HAP-1 (cell line): ENCODE results near the gene COL5A2.
A peak's percentile ranks its signal among the peaks of the same experiment; 100 is the strongest.

ENCODE experiments used
- DNase-seq, 2 experiments: peaks; one replicate each; pipeline ENCODE4 v3.0.0-alpha.2; 2016 to 2020; ENCODE audit warnings: low spot score in 2 of 2
- H3K27me3 ChIP-seq: fragments of 250-450 bp; sonication (Bioruptor Pico); 2 replicates; pipeline ENCODE4 v1.5.1; 2020; ENCODE audit warnings: low read depth, mild to moderate bottlenecking, moderate library complexity
- H3K36me3 ChIP-seq: fragments of 250-450 bp; sonication (Bioruptor Pico); replicated peaks from 2 replicates; pipeline ENCODE4 v1.5.1; 2020; ENCODE audit warnings: mild to moderate bottlenecking
- H3K4me1 ChIP-seq: fragments of 250-450 bp; sonication (Bioruptor Pico); 2 replicates; pipeline ENCODE4 v1.5.1; 2020; ENCODE audit warnings: mild to moderate bottlenecking
- H3K4me3 ChIP-seq: fragments of 250-450 bp; sonication (Bioruptor Pico); 2 replicates; pipeline ENCODE4 v1.5.1; 2020; ENCODE audit warnings: mild to moderate bottlenecking, moderate library complexity
- H3K9me3 ChIP-seq: fragments of 250-450 bp; sonication (Bioruptor Pico); 2 replicates; pipeline ENCODE4 v1.5.1; 2020; ENCODE audit warnings: mild to moderate bottlenecking, moderate library complexity
- in situ Hi-C: fragments of 300-500 bp; cut with MboI; formaldehyde crosslinking; loops from 3 replicates; pipeline ENCODE4 v1.14.3; 2020; ENCODE audit warnings: low sequenced_read_pairs, inconsistent platforms, mixed read lengths

COL5A2 gene

DNA sequence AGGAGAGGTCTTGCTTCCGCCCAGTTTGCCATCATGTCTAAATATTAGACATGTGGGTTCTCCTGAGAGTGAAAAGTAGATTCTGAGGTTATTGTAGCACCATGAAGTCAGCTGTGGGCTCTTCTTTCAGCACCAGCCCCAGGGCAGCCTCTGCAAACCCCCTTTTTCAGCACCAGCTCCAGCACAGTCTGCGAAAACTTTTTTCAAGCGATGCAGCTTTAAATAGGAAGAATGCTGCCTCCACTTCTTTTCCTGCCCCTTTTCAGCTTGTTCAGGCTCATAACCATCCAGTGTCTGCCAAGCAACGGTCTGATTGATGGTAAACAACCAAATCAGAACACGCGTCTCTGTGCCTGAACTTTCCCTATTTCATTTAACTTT, at the start of gene COL5A2:
TSS of gene COL5A2 (minus strand) at position 192 of the 381 bp plus-strand sequence. CDS start at position 35, 157 bp downstream.
- no peaks in the 10 kb centered on the region for H3K9me3 ChIP-seq
- H3K27me3 ChIP-seq = no peaks in the 10 kb centered on the region
- H3K4me1 ChIP-seq = peaks cover 4% of the 10 kb centered on the region
- in situ Hi-C loops = no loop called here
- DNase-seq = peak in 1 of 2 experiments; percentile 22
- peak within 1 kb of the TSS; percentile 25 for H3K4me3 ChIP-seq
- no peaks in the 10 kb centered on the region for H3K36me3 ChIP-seq

DNA sequence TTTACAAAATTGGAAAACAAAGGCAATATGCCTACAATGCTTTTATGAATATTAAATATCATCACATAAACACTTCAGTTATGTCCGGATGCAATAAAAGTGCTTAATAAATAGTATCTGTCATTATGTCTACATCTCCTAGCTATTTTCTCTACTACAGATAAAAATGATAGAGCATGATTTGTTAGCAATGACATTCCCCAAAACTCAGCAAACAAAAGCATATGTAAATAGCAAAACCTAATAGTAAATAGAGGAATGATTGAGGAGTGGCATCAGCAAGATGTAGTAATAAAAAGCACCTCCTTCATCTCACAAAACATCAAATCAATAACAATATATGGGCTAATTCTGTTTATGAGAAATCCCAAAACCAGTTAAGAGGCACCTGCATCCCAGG, 46.5 kb upstream of the COL5A2 start:
- no peaks in the 10 kb centered on the region for H3K9me3 ChIP-seq
- no peak for DNase-seq
- in situ Hi-C loops = no loop called here

DNA sequence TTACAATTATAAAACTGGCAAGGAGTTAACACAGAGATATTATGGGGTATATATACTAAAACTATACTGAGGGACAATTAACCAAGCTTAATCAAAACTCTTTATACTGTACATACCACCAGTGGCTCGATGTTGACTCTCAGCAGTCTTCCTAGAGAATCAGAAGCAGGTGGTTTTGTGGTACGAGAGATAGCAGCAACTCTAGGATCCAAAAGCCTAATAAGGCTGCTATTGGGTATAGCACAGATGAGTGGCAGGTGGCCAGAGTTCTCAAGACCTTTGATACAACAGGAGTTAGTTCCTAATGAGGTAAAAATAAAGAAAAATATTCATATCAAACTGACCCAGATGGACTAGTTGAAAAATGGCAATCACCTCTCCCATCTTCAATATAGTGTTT, 45.5 kb upstream of the COL5A2 start:
- H3K4me3 ChIP-seq = no peak overlapping the region
- in situ Hi-C loops = no loop called here

More for the DNA sequence above, 46.5 kb upstream of the COL5A2 start:
- no peaks in the 10 kb centered on the region for H3K36me3 ChIP-seq
- H3K4me3 ChIP-seq = no peak overlapping the region
- no peaks in the 10 kb centered on the region for H3K4me1 ChIP-seq
- H3K27me3 ChIP-seq = no peaks in the 10 kb centered on the region

DNA sequence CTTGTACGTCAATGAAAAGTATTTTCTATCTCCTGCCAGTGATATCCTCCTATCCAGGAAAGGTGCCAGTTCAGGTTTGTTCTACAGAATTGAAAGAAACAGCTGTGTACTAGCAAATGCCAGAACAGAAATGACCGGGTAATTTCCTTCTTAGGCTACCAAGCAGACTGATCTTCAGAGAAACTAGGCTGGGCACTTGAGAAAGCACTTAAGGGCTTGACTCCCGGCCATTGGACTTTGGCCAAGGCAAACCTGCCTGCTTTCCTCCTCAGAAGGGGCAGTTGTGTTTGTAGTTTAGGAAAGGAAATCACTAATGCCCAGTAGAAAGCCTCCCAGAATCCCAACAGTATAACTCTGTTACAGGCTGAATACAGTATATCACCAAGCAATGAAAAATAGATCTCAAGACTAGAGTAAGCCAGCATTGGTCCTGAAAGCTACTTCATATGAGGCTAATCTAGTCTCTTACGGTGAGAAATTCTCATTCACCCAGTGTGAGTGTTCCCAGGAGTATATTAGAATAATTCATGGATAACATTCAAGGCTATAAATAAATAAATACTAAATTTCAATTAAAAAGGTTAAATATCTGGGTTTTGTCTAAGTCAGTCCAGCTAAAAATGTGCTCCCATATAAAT, 43.0 kb upstream of the COL5A2 start:
- no peak overlapping the region for H3K4me3 ChIP-seq
- no peaks in the 10 kb centered on the region for H3K4me1 ChIP-seq
- no peak for DNase-seq
- in situ Hi-C loops = no loop called here
- no peaks in the 10 kb centered on the region for H3K36me3 ChIP-seq
- no peaks in the 10 kb centered on the region for H3K9me3 ChIP-seq
- no peaks in the 10 kb centered on the region for H3K27me3 ChIP-seq

More for the DNA sequence above, 45.5 kb upstream of the COL5A2 start:
- H3K36me3 ChIP-seq = no peaks in the 10 kb centered on the region
- H3K27me3 ChIP-seq = no peaks in the 10 kb centered on the region
- H3K9me3 ChIP-seq = no peaks in the 10 kb centered on the region
- H3K4me1 ChIP-seq = no peaks in the 10 kb centered on the region
- no peak for DNase-seq

DNA sequence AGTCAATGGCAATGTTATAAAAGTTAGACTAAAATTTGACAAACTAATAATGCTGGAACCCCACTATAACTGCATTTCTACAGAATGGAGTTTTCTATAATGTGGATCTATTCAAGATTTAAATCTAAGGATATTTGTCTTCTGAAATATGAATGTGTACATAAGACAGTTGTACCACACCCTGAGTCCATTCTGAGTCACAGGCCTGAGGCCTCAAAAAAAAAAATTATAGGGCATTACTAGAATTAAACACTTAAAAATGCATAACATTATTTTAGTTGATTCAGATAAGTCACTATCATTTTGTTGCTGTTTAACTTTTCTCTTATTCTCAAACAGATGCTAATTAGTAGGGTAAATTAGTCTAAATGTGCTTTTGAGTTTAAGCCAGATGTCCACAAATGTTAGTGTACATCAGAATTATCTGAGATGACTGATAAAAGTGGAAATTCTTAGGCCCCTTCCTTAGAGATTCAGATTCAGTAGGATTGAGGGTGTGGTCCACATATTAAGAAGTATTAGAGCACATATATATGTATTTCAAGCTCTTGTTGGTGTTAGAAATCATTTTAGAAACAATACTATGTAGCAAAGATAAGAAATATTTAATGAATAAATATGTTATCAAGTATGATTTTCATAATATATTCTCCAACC, 42.4 kb upstream of the COL5A2 start:
- no peaks in the 10 kb centered on the region for H3K36me3 ChIP-seq
- H3K4me1 ChIP-seq = no peaks in the 10 kb centered on the region
- in situ Hi-C loops = no loop called here
- no peaks in the 10 kb centered on the region for H3K9me3 ChIP-seq
- no peak overlapping the region for H3K4me3 ChIP-seq
- no peaks in the 10 kb centered on the region for H3K27me3 ChIP-seq
- no peak for DNase-seq

DNA sequence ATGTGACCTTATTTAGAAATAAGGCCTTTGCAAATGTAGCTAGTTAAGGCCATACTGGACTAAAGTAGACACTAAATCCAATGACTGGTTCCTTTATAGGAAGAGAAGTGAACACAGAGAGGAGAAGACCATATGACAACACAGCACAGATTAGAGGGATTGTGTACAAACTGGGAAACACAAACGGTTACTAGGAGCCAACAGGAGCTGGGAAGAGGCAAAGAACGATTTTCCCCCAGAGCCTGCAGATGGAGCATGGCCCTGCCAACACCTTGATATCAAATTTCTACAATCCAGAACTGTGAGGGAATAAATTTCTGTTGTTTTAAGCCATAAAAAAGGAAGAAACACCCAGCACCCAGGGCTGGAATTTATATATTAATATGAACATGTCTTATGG, 38.7 kb upstream of the COL5A2 start:
- H3K4me3 ChIP-seq = no peak overlapping the region
- in situ Hi-C loops = no loop called here
- no peaks in the 10 kb centered on the region for H3K9me3 ChIP-seq
- H3K36me3 ChIP-seq = no peaks in the 10 kb centered on the region
- no peak for DNase-seq
- H3K27me3 ChIP-seq = no peaks in the 10 kb centered on the region
- H3K4me1 ChIP-seq = no peaks in the 10 kb centered on the region

DNA sequence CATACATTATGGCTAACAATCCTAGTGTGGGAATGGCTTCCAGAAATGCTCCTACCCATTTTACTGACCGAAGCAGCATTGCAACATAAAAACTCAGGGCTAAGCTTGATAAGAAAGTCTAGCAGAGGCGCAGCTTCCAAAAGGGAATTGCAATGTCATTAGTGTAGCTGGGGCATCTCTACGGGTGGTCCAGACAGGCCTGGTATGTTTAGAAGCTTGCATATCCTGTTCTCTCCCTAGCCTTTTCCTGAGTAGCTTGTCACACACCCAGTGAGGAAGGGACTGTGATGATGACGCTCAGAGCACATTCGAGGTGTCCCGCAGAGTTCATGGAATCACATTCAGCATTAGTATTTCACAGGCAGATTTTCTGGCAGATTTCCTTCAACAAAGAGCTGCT, 38.0 kb upstream of the COL5A2 start:
- H3K9me3 ChIP-seq = no peaks in the 10 kb centered on the region
- H3K36me3 ChIP-seq = no peaks in the 10 kb centered on the region
- in situ Hi-C loops = no loop called here
- H3K4me1 ChIP-seq = no peaks in the 10 kb centered on the region
- no peak for DNase-seq
- H3K27me3 ChIP-seq = no peaks in the 10 kb centered on the region
- H3K4me3 ChIP-seq = no peak overlapping the region

DNA sequence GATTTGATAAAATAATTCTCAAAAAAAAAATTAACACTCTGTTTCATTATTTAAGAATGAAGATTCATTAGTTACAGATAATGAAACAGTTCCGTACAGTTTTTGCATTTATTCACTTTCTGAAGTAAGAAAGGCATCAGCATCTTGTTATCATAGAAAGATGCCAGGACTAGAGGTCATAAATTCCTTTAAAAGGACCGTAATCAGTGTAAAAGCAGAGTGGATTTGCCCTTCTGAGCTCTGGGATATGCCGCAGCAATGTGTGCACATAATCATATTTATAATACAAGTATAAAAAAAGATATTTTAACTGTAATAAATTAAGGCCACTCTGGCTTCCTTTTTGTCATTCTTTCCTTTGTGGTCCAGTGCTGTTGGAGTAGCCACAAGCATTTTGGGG, 37.5 kb upstream of the COL5A2 start:
- in situ Hi-C loops = no loop called here
- no peak for DNase-seq
- Histone ChIP-seq H3K9me3 (no peaks in the 10 kb centered on the region), H3K27me3 (no peaks in the 10 kb centered on the region), H3K4me3 (no peak overlapping the region), H3K4me1 (no peaks in the 10 kb centered on the region), H3K36me3 (no peaks in the 10 kb centered on the region)

DNA sequence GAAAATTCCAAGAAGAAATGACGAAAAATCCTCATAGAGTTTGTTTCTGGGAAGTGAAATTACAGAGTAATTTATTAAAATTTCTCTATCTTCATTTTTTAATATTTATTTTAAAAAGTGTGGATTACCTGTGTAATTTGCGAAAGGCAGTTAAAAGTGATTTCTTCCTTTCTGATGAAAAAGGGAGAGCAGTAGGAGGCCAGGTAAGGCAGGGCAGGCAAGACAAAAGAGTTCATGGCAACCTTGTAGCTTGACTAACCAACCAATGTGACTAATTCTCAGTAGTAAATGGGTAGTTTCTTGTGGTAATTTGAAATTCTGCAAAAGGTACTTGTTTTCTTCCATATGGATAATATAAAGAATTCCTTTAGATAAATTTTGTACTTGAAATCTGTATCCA, 34.9 kb upstream of the COL5A2 start:
- Histone ChIP-seq H3K36me3 (no peaks in the 10 kb centered on the region), H3K4me3 (no peak overlapping the region), H3K9me3 (no peaks in the 10 kb centered on the region), H3K4me1 (peaks cover 12% of the 10 kb centered on the region), H3K27me3 (no peaks in the 10 kb centered on the region)
- no peak for DNase-seq
- in situ Hi-C loops = no loop called here

DNA sequence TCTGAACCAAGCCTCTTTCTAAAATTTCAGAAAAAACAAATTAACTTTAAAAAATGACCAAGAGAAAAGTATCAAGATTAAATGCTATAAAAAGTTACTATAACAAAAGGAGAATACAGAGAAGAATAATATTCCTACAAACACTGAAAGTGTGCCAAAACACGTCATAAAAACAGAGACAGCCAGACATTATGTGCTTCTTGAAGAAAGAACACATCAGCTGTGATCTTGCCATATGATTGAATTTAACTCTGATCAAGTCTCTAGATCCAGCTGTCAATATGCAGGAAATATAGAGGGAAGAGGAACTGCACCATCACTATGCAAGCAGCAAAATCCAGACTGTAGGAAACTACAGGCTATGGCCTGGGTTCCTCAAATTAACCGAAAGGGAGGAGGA, 33.7 kb upstream of the COL5A2 start:
- H3K4me3 ChIP-seq = no peak overlapping the region
- H3K4me1 ChIP-seq = peaks cover 22% of the 10 kb centered on the region
- no peak for DNase-seq
- no peaks in the 10 kb centered on the region for H3K27me3 ChIP-seq
- no peaks in the 10 kb centered on the region for H3K36me3 ChIP-seq
- no peaks in the 10 kb centered on the region for H3K9me3 ChIP-seq
- in situ Hi-C loops = no loop called here

DNA sequence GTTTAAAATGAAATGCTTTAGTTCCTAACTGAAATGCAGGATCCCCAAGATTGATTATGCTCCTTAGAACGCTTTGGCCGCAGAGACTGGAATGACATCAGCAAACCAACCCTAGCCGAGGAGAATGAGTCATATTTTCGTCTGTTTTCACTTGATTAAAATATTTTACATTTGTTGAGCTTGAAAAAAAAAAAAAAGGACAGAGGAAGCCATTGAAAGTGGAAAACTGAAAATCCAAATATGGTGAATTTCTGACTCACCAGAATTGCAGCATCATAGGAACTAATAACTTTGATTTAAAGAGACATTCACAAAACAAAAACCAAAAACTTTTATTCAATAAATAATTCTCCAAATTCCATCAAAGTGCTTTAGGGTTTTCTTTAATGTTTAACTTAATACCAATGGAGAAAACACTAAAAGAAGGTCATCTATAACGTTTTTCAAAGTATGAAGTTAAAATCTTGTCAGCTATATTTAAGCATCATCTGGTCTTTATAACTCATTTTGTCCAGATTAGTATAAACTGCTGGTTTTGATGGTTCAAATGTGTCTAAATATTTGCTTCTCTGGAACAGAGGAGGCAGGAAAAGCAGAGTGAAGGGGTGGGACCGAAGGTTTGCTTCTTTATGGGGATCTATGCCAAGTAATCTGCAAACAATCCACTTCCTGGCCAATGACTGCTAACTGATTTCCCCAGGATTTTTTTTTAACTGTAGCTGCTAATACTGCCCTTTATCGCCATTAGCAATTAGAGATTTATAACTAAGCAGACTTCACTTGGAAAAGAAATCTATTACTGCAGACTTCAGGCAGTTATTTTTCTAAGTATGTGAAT, 30.9 kb upstream of the COL5A2 start:
- Histone ChIP-seq H3K9me3 (no peaks in the 10 kb centered on the region), H3K4me1 (peaks cover 32% of the 10 kb centered on the region), H3K27me3 (no peaks in the 10 kb centered on the region), H3K36me3 (no peaks in the 10 kb centered on the region), H3K4me3 (no peak overlapping the region)
- in situ Hi-C loops = no loop called here
- DNase-seq = no peak

DNA sequence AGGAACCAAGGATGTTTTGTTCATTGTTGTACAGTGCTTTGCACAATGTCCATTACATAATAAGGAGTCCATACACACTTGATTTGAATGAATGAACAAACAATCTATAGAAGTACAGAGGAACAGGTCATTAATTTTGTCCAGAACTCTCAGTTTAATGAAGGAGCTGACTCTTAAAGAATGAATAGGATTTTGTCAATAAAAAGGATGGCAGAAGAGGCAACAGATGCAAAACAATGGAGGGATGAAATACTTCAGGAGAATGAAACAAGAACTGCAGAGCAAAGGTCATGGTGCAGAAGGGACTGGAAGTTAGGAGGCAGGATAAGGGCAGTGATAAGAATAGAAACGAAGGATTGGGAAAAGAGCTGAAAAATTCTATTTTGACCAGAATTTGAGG, 28.7 kb upstream of the COL5A2 start:
- in situ Hi-C loops = no loop called here
- Histone ChIP-seq H3K4me3 (no peak overlapping the region), H3K9me3 (no peaks in the 10 kb centered on the region), H3K4me1 (peaks cover 32% of the 10 kb centered on the region), H3K36me3 (no peaks in the 10 kb centered on the region), H3K27me3 (no peaks in the 10 kb centered on the region)
- peak; percentile 39 to 86 for DNase-seq

DNA sequence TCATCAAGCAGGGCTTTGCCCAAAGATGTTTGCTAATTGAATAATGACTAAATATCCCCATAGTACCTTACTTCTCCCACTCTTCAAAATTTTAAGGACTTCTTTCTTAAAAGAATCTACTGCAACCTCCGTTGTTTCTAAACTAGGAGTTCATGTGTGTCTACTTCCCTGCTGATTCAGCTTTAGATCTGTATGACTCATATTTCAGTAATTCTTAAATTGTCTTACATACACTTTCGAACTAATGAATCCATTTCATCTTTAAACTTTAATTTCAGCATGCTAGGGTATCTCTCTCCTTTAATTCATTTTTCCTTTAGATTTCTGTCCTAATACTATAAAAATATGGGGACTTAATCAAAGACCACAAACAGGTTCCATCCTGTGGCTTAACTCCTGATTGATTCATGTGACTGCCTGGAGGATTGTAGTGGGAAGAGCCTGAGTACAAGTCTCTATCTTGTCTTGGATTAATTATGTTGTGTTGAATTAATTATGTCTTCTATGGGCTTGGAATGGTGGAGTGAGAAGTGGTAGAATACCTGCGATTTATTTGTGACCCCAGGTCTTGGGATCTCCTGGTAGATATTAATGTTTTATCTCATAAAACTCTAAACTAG, 24.9 kb upstream of the COL5A2 start:
- in situ Hi-C loops = no loop called here
- no peak for DNase-seq

More for the DNA sequence above, 24.9 kb upstream of the COL5A2 start:
- H3K4me1 ChIP-seq = peaks cover 20% of the 10 kb centered on the region
- H3K4me3 ChIP-seq = no peak overlapping the region
- no peaks in the 10 kb centered on the region for H3K9me3 ChIP-seq
- no peaks in the 10 kb centered on the region for H3K27me3 ChIP-seq
- H3K36me3 ChIP-seq = no peaks in the 10 kb centered on the region
